ENCODE data around the gene SGIP1. TPM values are rescaled to one million over a fixed set of nuclear protein-coding genes. Genes with fewer than 3 reads are reported as not detected.

The SGIP1 gene
- total and polyA plus RNA-seq, 2 of the 4 experiments (the other 2 are of a cell fraction), result 27.1 to 42.7 TPM

GRCh38 chr1:66503841-66504470, 30.0 kb upstream of the SGIP1 start:
- Histone ChIP-seq H4K5ac (ENCODE audit: low read depth, low read length) (no peak overlapping the region), H2BK15ac (ENCODE audit: low read depth, low read length) (peak overlapping the region; percentile 71), H3K4ac (ENCODE audit: low read depth, low read length) (peak overlapping the region; percentile 57; the same call in 1 of the 2 replicates), H3K36me3 (ENCODE audit: control insufficient read depth, insufficient read depth, low read length) (no peaks in the 10 kb centered on the region), H3K23ac (ENCODE audit: low read depth, low read length) (peak overlapping the region; percentile 58; the same call in 1 of the 2 replicates), H2AFZ (replicated peaks; ENCODE audit: low read length, poor library complexity) (no peak overlapping the region), H3K9me3 (ENCODE audit: control insufficient read depth, insufficient read depth, low read length) (no peaks in the 10 kb centered on the region), H2BK120ac (ENCODE audit: low read depth, low read length) (peak overlapping the region; percentile 90), H3K9ac (ENCODE audit: low read depth, low read length) (no peak overlapping the region), H3K18ac (ENCODE audit: low read depth, low read length) (no peak overlapping the region; the same call in 1 of the 2 replicates), H3K79me1 (ENCODE audit: low read depth in 1 of 2, low read length in 2 of 2) (peaks cover 0 to 3% of the 10 kb centered on the region in 2 experiments; a peak in 1 of 4 replicates), H3K4me1 (ENCODE audit: control insufficient read depth, insufficient read depth, low read length) (0 out of 2 replicates have a peak, but pooled peaks cover 2% of the 10 kb centered on the region), H3K9me1 (ENCODE audit: insufficient read depth, low read length) (no peaks in the 10 kb centered on the region), H2BK5ac (ENCODE audit: low read depth, low read length, poor library complexity, severe bottlenecking) (peak overlapping the region; percentile 31), H3K27me3 (ENCODE audit: control insufficient read depth, insufficient read depth, low read length) (no peaks in the 10 kb centered on the region), H4K8ac (ENCODE audit: low read depth in 2 of 2, low read length in 2 of 2) (peak overlapping the region; percentile 36 to 71; a peak in 3 of 4 replicates), H2AK9ac (replicated peaks; ENCODE audit: low read depth, low read length, poor library complexity) (no peak overlapping the region), H3K56ac (ENCODE audit: extremely low read depth, insufficient read depth, low read length) (peak overlapping the region; percentile 2; the same call in 1 of the 2 replicates), H2AK5ac (ENCODE audit: low read depth, low read length) (peak overlapping the region; percentile 3; the same call in 1 of the 2 replicates), H3K14ac (replicated peaks; ENCODE audit: low read depth, low read length) (peak overlapping the region; percentile 14), H3K4me2 (ENCODE audit: low read depth, low read length) (peak overlapping the region; percentile 0; the same call in 1 of the 2 replicates), H3K4me3 (ENCODE audit: insufficient read depth, low read depth, low read length) (no peak overlapping the region), H4K91ac (ENCODE audit: insufficient read depth, low read depth, low read length) (peak overlapping the region; percentile 22), H3K27ac (ENCODE audit: insufficient read depth, low read length) (no peak overlapping the region), H2BK20ac (ENCODE audit: low read depth, low read length) (peak overlapping the region; percentile 70), H4K20me1 (ENCODE audit: insufficient read depth, low read length) (no peaks in the 10 kb centered on the region)
- in situ Hi-C loops (cut with MboI; ENCODE audit: low sequenced_read_pairs), result no loop called here
- intact Hi-C loops (cut with micrococcal nuclease), result loop anchor here (1.0 to 5.0 kb wide), 6 partner anchors 54 to 545 kb away; no protein-coding TSS in a partner anchor
- ATAC-seq (ENCODE audit: low read depth) (peak; percentile 87), DNase-seq (peak; percentile 81)
- dilution Hi-C loops (cut with HindIII; ENCODE audit: low sequenced_read_pairs, unreplicated experiment), result no loop called here
- TF ChIP-seq RAD21 (IDR thresholded peaks at IDR 0.05; ENCODE audit: low read length) (peak; percentile 86), POLR2A (IDR thresholded peaks at IDR 0.05; ENCODE audit: low read depth, low read length) (no peak), MAZ (IDR thresholded peaks at IDR 0.05; ENCODE audit: borderline replicate concordance, low read depth, low read length) (no peak), SMC3 (IDR thresholded peaks at IDR 0.05; ENCODE audit: low read depth, low read length) (peak; percentile 77), FOS (IDR thresholded peaks at IDR 0.05; ENCODE audit: low read depth, low read length) (no peak), CTCF (conservative IDR thresholded peaks at IDR 0.05; ENCODE audit: low read depth, low read length) (peak; percentile 70), CEBPB (IDR thresholded peaks at IDR 0.05; ENCODE audit: low read depth, low read length) (peak; percentile 55)
- no TSS peak for BruUV-seq (replicated peaks)
- WGBS, 2 experiments (ENCODE audit: extremely low coverage in 2 of 2, insufficient read length in 1 of 2), result 0% methylated on average over 1 of the region's 3 CpGs; no CpG with 5 or more reads in 1 of the 2 experiments
- ChIA-PET POLR2A (ENCODE audit: unreplicated experiment) (interaction anchor here (0.6 to 0.8 kb wide), 2 partner anchors 32 to 236 kb away, joined by 3 read pairs; no protein-coding TSS in a partner anchor), CTCF (interaction anchor here (0.6 to 2.7 kb wide), 33 partner anchors 8 to 629 kb away, joined by 3 to 42 read pairs (median 4); partner anchors contain the start of gene SGIP1)

Data from IMR-90 (cell line).